ENCODE results near the gene OVAAL.

OVAAL gene

GRCh38 chr1:180603850-180604226 is 45.1 kb downstream of the OVAAL start:
- TF ChIP-seq ZFX (IDR thresholded peaks at IDR 0.05), result no peak
- TF ChIP-seq CTCF (conservative IDR thresholded peaks at IDR 0.05), result no peak
- no peak overlapping the region for H3K27ac ChIP-seq

GRCh38 chr1:180606155-180606554 is 47.4 kb downstream of the OVAAL start:
- H3K27ac ChIP-seq, result no peak overlapping the region
- TF ChIP-seq ZFX (IDR thresholded peaks at IDR 0.05) (no peak), CTCF (conservative IDR thresholded peaks at IDR 0.05) (no peak)

- no peak for TF ChIP-seq CTCF (conservative IDR thresholded peaks at IDR 0.05)
- TF ChIP-seq ZFX (IDR thresholded peaks at IDR 0.05), result no peak
- no peak overlapping the region for H3K27ac ChIP-seq
Observed at GRCh38 chr1:180609643-180610555, 51.1 kb downstream of the OVAAL start.

GRCh38 chr1:180610556-180611015 is 51.8 kb downstream of the OVAAL start:
- TF ChIP-seq ZFX (IDR thresholded peaks at IDR 0.05), result no peak
- no peak for TF ChIP-seq CTCF (conservative IDR thresholded peaks at IDR 0.05)
- H3K27ac ChIP-seq, result 0 out of 2 replicates have a peak overlapping the region, but pooled peaks have one; percentile 0

GRCh38 chr1:180611016-180611930 is 52.5 kb downstream of the OVAAL start:
- H3K27ac ChIP-seq, result 0 out of 2 replicates have a peak overlapping the region, but pooled peaks have one; percentile 0
- TF ChIP-seq ZFX (IDR thresholded peaks at IDR 0.05) (no peak), CTCF (conservative IDR thresholded peaks at IDR 0.05) (no peak)

GRCh38 chr1:180612632-180613031 is 53.9 kb downstream of the OVAAL start:
- no peak overlapping the region for H3K27ac ChIP-seq
- TF ChIP-seq CTCF (conservative IDR thresholded peaks at IDR 0.05), result no peak
- TF ChIP-seq ZFX (IDR thresholded peaks at IDR 0.05), result no peak
